Upper lobe of right lung (tissue), 1 donor: ENCODE results near the gene FKBP1A. TPM values are rescaled to one million over a fixed set of nuclear protein-coding genes. Genes with fewer than 3 reads are reported as not detected.

Experiments used
- ATAC-seq: fragments of 200-7000 bp; cut with Tn5 transposase; one replicate; pipeline ENCODE4 v1.9.1; 2020; ENCODE audit warnings: mild to moderate bottlenecking, moderate library complexity
- DNase-seq: peaks from one replicate; pipeline ENCODE4 v3.0.0-alpha.2; 2020
- H3K27ac ChIP-seq: fragments of 200-600 bp; one replicate; pipeline ENCODE4 v1.8.0; 2022
- H3K27me3 ChIP-seq: fragments of 200-600 bp; one replicate; pipeline ENCODE4 v1.8.0; 2022; ENCODE audit warnings: mild to moderate bottlenecking
- H3K36me3 ChIP-seq: fragments of 200-600 bp; one replicate; pipeline ENCODE4 v1.8.0; 2022
- H3K4me1 ChIP-seq: fragments of 200-600 bp; one replicate; pipeline ENCODE4 v1.8.0; 2022
- H3K4me3 ChIP-seq: fragments of 200-600 bp; one replicate; pipeline ENCODE4 v1.8.0; 2022; ENCODE audit warnings: mild to moderate bottlenecking
- H3K9me3 ChIP-seq: fragments of 200-600 bp; one replicate; pipeline ENCODE4 v1.8.0; 2022
- intact Hi-C: fragments of 100-400 bp; cut with DNase I; formaldehyde crosslinking; loops from one replicate; pipeline ENCODE4 v1.11.0; 2022
- total RNA-seq: library from RNA; stranded (reverse); fragmentation: NEBNext Ultra II Directional; extraction: Animal tissue kit (Norgen Biotek cat#: 25700); gene quantifications from one replicate; pipeline ENCODE4 v1.2.1, GENCODE V29; 2021
- TF ChIP-seq, protein P1 (sequence below): fragments of 200-600 bp; IDR thresholded peaks from one replicate; pipeline ENCODE4 v1.8.0; 2022; ENCODE audit warnings: antibody characterized with exemption
- donor health status: DM: no; HTN: yes; CAD: no; lungs with severe emphysema.

The FKBP1A gene
- total RNA-seq, 1 donor from 2014 or later, result 266 TPM

DNA sequence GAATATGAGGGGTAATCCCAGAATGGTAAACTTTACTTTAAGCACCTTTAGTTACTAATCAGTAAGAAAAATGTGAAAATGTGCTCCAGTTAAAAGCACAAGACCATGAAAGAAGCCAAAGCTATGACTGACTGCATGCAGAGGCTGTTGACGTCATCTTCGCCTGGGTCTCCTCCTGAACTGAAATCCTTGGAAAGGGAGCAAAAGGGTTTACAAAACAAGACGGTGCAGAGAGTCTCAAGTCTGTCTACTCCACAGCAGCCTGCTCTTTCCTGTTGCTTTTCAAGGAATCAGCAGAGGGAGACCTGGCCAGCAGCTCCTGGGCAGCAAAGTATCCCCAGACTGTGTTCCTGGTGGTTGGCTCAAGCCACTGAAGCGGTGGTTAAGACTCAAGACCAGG is 10.2 kb downstream of the FKBP1A start:
- peaks cover 72% of the 10 kb centered on the region for H3K4me1 ChIP-seq
- H3K4me3 ChIP-seq, result no peak overlapping the region
- H3K9me3 ChIP-seq, result no peaks in the 10 kb centered on the region
- ATAC-seq (no peak), DNase-seq (no peak)
- intact Hi-C loops, result no loop called here
- H3K27ac ChIP-seq, result no peak overlapping the region
- H3K27me3 ChIP-seq, result no peaks in the 10 kb centered on the region
- peaks cover 10% of the 10 kb centered on the region for H3K36me3 ChIP-seq
- TF ChIP-seq, protein P1, sequence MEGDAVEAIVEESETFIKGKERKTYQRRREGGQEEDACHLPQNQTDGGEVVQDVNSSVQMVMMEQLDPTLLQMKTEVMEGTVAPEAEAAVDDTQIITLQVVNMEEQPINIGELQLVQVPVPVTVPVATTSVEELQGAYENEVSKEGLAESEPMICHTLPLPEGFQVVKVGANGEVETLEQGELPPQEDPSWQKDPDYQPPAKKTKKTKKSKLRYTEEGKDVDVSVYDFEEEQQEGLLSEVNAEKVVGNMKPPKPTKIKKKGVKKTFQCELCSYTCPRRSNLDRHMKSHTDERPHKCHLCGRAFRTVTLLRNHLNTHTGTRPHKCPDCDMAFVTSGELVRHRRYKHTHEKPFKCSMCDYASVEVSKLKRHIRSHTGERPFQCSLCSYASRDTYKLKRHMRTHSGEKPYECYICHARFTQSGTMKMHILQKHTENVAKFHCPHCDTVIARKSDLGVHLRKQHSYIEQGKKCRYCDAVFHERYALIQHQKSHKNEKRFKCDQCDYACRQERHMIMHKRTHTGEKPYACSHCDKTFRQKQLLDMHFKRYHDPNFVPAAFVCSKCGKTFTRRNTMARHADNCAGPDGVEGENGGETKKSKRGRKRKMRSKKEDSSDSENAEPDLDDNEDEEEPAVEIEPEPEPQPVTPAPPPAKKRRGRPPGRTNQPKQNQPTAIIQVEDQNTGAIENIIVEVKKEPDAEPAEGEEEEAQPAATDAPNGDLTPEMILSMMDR, result no peak

DNA sequence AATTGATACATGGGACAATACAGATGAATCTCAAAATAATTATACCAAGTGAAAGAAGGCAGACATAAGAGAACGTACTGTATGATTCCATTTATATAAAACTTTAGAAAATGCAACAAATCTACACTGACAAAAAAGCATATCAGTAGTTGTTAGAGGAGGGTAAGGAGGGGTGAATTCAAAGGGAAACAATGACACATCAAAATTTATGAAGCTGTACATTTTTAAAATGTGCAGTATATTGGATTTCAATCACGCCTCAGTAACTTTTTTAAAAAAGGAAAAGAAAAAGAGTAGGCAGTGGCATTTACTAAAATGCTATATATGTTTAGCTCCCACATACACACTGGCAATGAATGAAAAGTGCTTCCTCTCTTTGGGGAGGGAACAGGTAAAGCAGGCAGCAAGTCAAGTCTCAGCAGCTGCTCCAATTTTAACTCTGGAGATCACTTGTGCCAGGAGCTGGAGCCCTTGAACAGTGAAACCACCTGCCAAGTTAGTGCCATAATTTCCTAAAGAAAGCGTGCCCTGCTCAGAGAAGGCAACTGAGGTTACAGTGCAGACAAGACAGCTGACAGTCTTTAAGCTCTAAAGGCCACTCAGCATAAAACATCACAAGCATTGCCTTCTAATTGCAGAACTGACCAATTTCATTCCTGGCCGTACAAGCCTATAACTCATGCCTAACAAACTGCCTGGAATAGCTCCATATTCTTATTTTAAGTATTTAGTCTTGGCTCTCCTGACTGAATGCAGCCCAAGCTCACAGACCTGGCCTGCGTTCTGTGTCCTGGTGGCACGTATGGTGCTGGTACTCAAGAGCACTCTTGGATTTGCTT is 10.9 kb downstream of the FKBP1A start:
- ATAC-seq (peak; percentile 35), DNase-seq (no peak)
- peaks cover 10% of the 10 kb centered on the region for H3K36me3 ChIP-seq
- H3K4me1 ChIP-seq, result peaks cover 77% of the 10 kb centered on the region
- H3K9me3 ChIP-seq, result no peaks in the 10 kb centered on the region
- no peak overlapping the region for H3K27ac ChIP-seq
- no peak overlapping the region for H3K4me3 ChIP-seq
- H3K27me3 ChIP-seq, result no peaks in the 10 kb centered on the region
- intact Hi-C loops, result no loop called here
- TF ChIP-seq, protein P1, result no peak

DNA sequence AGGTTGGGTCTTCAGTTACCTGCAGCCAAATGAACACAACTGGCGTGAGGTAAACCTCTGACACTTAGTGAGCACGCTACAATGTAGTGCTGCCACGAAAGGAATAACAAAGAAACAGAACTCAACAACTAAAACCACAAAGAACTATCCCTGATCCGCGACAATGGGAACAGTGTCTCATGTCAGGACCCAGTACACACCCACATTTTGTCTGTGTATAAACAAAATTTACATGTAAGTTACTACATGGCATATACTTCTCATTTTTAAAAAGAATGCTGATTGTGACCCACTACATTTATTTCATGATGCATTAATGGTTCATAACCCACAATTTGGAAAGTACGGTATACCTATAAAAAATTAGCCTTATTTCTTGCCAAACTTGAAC is 14.1 kb downstream of the FKBP1A start:
- H3K36me3 ChIP-seq, result peaks cover 16% of the 10 kb centered on the region
- intact Hi-C loops, result no loop called here
- no peak for DNase-seq
- no peaks in the 10 kb centered on the region for H3K9me3 ChIP-seq
- ATAC-seq, result no peak
- no peaks in the 10 kb centered on the region for H3K27me3 ChIP-seq
- TF ChIP-seq, protein P1, result no peak
- H3K4me1 ChIP-seq, result peaks cover 97% of the 10 kb centered on the region
- no peak overlapping the region for H3K4me3 ChIP-seq
- no peak overlapping the region for H3K27ac ChIP-seq

DNA sequence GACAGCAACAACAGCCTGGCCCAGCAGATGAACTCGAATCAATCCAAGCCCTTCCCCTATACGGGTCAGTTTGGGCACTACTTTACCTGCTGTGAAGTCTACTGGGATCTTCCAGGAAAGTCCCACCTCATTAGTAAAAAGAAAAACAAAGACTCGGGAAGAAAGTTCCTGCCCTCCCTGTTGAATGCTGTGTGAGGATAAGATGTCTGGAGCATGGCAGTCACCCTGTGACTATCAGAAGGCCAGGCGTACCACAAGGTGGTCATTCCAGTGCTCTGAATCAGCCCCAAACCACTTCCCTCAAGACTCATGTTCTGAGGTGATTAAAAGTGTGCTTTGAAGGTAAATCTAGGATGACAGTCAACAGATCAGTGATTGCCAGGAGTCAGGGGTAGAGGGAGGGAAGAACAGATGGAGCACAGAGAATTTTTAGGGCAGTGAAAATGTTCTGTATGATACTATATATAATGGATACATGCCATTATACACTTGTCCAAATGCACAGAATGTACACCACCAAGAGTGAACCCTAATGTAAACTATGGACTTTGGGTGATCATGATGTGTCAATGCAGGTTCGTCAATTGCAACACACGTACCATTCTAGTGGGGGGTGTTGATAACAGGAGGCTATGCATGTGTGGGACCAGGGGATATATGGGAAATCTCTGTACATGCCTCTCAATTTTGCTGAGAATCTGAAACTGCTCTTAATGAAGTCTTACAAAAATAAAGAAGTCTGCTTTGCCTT is 14.7 kb downstream of the FKBP1A start:
- DNase-seq (no peak), ATAC-seq (no peak)
- Histone ChIP-seq H3K36me3 (peaks cover 20% of the 10 kb centered on the region), H3K9me3 (no peaks in the 10 kb centered on the region), H3K4me3 (no peak overlapping the region), H3K4me1 (peaks cover 96% of the 10 kb centered on the region), H3K27me3 (no peaks in the 10 kb centered on the region), H3K27ac (no peak overlapping the region)
- TF ChIP-seq, protein P1, result no peak
- intact Hi-C loops, result no loop called here

DNA sequence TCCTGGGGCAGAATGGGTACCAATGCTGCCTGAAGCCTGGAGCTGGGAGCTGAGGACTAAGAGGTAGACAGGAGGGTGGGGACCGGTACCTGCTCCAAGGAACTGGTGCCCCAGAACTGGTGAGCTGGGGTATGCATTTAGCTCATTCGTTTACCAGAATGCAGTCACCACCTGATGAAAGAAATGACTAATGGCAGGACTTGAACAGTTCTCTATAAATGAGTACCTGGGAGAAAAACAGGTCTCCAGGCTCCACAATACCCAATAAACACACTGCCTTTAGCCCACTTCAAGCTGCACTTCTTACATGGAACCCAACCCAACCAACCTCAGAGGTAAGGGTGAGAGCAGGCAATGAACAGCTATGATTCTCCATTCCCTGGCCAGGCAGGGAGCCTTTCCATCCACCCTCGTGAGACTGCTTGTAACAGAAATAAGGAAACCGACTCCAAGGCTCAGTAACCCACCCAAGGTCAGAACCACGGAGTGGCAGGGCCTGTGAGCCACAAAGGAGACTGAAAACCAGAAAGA is 15.4 kb downstream of the FKBP1A start:
- intact Hi-C loops, result no loop called here
- Histone ChIP-seq H3K4me3 (no peak overlapping the region), H3K4me1 (peaks cover 89% of the 10 kb centered on the region), H3K27ac (no peak overlapping the region), H3K27me3 (no peaks in the 10 kb centered on the region), H3K9me3 (no peaks in the 10 kb centered on the region), H3K36me3 (peaks cover 25% of the 10 kb centered on the region)
- TF ChIP-seq, protein P1, result no peak
- ATAC-seq (no peak), DNase-seq (no peak)
